DMS 273 treated with DMSO at 0.1 percent for 48 hours (cell line): Measurements from ENCODE around the gene JHY.

Experiments used
- DNase-seq: peaks from one replicate; lab custom pipeline; 2025; lab: John Stamatoyannopoulos, UW

The JHY gene

DNA sequence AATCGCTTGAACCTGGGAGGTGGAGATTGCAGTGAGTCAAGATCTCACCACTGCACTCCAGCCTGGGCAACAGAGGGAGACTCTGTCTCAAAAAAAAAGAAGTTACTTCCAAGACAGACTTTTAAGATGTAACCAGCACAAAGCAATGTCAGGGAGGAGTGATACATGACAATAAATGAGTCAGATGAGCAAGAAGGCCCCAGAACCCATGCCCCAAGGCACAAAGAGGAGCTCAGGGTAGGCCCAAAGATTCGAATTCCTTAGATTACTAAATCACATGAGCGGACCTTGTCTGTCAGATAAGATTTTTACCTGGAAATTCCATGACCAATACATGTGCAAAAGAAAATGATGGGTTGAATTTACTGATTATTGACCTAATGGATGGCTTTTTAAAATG is 10.5 kb upstream of the JHY start:
- no peak for DNase-seq

DNA sequence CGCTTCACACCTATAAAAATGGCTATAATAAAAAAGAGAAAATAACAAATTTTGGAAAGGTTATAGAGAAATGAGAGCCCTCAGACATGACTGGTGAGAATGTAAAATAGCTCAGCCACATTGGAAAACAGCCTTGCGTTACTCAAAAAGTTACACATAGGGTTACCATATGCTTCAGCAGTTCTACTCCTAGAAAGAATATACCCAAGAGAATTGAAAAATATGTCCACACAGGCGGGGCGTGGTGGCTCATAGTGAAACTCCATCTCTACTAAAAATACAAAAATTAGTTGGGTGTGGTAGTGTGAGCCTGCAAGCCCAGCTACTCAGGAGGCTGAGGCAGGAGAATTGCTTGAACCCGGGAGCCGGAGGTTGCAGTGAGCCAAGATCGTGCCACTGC is 7.6 kb upstream of the JHY start:
- DNase-seq, result no peak

DNA sequence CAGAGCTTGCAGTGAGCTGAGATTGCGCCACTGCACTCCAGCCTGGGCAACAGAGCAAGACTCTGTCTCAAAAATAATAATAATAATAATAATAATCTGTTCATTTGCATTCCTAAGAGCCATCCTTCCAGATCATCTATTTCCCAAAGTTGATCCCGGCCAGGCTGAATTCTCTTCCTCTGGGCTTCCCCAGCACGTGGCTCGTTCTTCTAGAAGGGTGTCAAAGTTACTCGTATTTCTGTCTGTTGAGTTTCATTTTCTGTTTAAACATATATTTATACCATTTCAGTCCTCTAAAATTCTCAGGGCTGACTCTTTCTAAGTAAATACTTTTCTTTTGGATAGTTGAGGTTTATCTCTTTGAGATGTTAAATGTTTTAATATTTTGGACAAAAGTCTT is 4.8 kb upstream of the JHY start:
- no peak for DNase-seq

DNA sequence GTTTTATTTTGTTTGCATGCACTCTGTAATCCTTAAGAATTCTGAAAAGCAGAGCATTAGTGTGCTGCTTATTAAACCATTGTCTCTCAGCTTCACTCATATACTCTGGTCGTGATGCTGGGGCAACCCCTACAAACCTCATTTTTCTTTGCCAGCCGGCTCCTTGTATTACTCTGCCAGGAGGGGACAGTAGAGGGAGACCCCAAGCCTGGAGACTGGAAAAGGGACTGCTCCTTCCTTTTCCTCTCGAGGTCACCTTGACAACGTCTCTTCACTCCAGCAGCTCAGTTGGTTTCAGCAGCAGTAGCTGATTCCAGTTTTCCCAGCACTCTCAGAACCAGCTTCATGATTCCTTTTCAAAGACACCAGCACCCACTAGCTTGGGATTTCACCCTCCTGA is 2.8 kb upstream of the JHY start:
- no peak for DNase-seq

DNA sequence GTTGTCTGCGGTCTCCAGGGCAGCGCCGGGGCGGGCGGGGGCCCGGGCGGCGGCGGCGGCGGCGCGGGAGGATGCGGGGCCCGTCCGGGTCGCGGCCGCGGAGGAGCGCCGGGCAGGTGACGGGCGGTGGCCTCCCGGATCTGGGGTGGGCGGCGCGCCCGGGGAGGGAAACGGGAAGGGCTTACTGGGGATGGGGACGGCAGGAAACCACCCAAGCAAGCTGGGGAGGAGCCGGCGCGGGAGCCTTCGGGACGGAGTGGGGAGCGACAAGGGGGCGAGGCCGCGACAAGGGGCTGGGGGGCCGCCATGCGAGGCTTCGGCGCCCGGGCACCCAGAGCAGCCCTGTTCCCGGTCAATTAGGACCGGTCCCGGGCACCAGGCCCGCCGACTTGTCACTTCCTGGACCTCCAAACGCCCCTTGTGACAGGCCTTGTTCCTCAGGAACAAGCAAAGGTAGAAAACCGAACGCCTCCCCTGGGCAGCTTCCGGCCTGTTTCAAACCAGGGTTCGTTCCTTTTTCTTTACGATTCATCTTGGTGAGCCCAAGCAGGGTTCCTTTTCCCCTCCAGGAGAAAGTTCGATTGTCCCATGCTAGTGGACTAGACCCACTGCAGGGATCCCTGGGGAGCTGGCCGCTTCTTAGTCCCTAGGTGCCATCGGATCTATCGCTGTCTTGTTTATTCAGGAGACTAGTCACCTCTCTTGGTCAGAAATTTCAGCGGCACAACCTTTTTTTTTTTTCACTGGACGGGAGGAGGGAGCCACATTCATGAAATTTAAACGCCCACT is 492 bp downstream of the JHY start:
- DNase-seq, result no peak

DNA sequence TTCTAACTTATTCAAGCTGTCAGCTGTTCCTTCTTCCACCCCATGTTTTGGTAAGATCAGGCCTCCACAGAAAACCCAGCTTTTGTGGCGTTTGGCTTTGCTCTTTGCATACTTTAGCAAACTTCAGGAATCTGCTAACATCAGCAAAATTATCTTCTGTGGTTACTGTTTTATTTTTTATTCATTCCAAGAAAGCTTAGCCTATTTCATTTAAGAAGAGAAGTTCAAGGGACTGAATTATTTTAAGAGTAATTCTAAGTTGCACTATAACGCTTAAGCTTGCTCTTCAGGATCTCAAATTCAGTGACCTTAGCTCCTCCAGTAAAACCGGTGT is 1.1 kb downstream of the JHY start:
- no peak for DNase-seq

DNA sequence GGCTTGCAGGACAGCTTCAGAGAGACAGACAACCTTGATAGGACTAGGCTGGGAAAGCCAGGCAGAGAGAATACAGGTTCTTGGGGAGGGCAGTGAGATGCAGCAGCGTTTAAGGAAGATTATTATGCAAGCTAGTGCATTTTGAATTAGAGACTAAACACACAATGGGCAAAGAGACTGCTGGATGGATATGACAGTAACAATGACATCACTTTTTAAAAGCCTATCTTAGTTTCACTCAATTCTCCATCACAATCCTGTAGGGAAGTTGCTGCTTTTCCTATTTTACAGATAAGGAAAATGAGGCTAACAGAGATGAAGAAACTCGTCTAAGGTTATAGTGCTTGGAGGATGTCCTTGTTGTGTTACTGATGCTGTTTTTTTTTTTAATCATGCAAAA is 5.6 kb downstream of the JHY start:
- DNase-seq, result no peak

DNA sequence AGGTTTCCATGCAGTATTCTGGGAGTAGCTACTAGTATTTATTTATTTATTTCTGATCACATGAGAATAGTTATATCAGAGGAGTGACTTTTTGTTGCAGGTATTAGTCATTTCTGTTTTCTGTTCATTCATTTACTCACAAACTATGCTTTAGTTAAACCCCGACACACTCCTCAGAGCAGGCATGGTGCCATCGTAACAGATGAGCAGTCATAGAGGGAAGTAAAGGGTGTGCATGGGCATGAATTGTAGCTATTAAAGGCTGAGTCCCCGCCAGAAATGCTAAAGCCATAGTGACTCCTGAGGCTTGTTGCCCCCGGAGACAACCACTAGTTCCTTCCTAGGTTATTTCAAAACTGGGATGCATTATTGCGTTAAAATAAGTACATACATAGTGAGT is 10.6 kb downstream of the JHY start:
- no peak for DNase-seq

DNA sequence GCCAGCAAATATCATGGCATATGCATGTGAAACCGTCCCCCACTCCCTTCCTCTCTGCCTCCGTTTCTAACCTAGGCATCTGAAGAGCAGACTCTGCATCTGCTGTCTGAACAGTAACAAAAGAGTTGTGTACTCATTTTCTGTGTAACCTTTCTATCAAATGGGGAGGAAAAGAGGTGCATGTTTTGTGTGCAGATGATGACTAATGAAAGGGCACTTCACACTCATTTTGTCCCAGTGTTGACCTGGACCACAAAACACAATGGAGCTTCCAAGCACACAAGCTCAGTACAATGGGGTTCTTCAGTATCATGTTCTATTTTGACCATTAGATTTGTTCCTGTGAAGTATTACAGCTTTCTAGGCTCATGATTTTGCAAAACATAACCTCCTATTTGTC is 13.0 kb downstream of the JHY start:
- DNase-seq, result no peak

DNA sequence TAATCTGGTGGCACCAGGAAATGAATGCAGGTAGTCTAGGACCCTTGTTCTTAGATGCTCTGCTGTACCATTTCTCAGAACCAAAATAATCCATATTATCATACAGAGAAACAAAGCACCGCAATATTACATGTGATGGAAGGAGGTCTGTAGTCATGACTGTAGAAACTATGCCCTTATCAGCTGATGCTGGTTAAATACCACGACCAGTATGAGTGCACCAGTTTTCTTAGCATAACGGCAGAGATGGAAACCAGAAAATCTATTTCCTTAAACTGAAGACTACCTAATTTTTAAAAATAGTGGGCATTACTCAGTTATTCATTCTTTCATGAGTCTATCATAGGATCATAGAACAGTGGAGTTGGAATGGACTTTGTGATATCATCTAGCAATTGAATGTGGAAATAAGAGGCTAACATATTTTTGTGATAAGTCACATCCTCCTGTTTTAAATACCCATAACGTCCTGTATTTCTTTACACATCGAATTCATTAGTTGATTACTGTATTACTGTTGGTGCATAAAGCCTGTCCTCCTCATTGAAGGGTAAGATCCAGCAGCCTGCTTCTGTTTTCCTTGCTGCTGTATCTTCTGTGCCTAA is 15.1 kb downstream of the JHY start:
- no peak for DNase-seq

DNA sequence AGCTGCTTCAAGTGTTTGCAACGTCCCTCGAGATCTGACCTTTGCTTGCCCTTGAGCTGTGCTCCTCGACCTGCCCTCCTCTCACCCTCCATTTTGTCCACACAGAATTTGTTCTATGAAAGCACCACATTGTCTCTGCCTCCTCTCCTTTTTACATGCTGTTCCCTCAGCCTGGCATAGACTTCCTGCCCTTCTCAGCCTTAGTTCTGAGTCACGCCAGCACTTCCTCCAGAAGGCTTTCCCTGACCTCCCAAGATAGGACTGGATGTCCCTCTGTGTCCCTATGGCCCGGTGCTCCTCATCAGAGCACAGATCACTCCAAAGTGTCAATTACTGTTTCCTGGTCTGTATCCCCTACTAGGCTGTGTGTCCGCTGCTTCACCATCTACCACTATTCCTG is 16.2 kb downstream of the JHY start:
- DNase-seq, result no peak

DNA sequence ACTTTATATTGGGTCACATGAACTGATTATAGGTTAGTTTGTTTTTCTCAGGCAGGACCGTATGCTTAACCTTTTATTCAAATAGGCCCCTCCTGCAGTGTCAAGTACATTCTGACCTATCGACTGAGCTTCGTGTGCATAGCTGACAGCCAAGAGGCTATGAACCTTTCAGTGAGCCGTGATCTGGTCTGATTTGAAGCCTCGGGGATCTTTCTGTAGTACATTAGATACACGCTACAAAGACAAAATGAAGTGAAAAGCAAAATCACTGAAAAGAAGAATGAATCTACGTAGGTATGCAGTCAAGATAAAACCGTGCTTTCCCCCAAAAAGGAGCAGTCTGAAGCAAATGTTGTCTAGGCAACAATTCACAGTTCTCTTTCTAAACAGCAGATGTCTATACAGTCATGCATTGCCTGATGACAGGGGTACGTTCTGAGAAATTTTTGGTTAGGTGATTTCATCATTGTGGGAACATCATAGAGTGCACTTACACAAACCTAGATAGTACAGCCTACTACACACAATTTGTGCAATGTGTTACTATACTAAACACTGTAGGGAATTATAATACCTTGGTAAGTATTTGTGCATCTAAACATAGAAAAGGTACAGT is 18.1 kb downstream of the JHY start:
- no peak for DNase-seq

DNA sequence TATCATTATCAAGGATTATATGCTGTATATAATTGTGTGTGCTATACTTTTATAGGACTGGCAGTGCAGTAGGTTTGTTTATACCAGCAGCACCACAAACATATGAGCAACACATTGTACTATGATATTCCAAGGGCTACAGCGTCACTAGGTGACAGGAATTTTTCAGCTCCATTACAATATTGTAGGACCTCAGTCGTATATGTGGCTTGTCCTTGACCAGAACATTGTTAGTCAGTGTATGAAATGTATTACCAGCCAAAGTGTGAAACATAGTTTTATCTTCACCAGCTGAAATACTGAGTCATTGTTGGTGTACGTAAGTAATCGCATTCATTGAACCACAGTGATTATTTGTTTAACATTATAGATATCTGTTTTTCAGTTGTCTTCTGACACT is 20.4 kb downstream of the JHY start:
- DNase-seq, result no peak

DNA sequence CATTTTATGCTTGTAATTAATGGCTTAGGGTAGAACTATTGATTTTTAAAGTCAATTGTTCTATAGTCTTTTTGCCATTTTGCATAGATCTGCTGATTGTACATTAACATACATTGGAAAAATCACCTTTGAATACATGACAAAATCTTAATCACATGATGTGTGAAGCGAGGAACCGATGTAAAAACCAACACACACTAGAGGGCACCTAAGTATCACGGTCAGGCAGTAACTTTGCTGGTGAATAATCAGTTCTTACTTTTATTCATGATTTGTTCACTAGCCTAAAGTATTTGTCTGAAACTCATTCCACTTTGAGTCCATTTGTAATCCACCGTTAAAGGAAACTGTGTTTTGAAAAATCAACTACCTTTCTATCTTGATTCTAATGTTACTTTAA is 28.2 kb downstream of the JHY start:
- no peak for DNase-seq

DNA sequence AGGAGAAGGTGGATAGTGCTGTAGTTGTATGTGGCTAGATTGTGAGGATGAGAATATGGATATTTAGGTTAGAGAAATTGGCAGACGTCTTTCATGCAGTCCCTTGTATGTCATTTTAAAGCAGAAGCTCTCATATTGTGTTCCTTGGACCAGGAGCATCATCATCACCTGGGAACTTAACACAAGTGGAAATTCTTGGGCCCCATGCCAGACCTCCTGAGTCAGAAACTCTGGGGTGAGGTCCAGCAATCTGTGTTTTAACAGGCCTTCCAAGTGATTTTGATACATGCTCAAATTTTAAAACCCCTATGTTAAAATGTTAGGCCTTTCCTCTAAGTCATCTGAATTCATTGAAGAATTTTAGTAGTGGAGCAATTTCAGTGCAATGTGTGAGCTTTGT is 34.8 kb downstream of the JHY start:
- no peak for DNase-seq

DNA sequence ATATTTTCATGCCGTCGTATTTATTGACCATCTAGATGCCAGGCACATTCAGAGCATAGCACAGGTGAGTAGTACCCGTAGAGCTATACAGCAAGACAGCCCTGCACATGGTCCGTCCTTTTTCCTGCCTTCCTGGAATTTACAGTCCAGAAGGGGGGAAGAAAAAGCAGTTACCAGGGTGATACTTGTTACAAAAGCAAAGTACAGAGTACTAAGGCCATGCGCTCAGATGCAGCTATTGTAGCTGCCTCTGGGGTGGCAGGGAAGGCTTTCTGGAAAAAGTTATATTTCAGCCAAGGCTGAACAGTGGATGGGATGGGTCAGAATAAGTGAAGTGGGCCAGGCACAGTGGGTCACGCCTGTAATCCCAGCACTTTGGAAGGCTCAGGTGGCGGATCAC is 36.2 kb downstream of the JHY start:
- no peak for DNase-seq

DNA sequence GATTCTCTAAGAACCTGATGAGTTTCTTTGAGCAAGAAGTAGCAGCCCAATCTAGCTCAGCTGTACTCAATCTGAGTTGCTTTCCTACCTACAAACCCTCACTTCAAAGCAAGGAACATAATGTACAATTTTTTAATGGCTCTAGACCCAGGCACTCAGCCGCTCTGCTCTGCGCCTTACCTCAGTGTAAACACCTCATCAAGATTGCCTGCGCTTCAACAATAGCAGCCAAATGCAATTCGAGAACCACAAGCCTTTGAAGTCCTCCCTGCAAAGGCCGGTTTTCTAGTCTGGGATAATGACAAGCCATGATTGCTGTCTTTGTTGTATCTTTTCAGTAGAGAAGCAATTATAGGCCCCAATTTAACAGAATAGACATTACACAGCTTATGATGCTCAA is 38.0 kb downstream of the JHY start:
- no peak for DNase-seq

DNA sequence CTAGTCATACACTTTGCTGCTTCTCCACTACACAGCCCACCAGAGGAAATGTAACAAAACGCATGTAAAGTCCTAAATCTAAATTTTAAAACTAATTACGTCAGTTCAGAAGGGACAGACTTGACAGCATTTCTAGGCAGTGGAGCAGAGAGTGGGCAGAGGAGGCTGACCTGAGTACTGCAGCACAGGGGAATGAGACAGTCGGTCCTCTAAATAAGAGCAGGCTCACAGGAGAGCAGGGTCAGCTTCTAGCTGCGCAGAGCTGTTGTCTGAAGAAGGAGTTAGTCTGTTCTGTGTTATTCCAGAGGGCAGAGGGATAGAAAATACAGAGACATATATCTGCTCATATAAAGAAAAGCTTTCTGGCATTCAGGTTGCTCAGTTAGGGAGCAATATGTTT is 40.3 kb downstream of the JHY start:
- no peak for DNase-seq

DNA sequence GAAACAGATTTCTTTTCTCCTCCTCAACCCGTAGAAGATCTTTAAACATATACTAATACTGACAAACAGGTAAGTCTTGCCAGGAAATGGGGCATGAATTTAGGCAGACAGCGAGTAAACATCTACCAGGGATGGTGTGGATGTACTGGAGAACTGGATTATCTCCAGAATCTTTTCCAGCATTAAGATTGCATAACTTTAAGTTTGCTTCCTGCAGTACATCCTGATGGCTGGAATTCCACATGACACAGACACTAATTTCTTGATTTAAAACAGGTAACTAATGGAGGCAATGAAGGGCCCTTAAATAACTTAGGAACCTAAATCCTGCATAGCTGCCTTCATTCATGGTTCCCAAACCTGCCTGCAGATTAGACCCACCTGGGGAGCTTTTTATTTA is 40.7 kb downstream of the JHY start:
- no peak for DNase-seq

DNA sequence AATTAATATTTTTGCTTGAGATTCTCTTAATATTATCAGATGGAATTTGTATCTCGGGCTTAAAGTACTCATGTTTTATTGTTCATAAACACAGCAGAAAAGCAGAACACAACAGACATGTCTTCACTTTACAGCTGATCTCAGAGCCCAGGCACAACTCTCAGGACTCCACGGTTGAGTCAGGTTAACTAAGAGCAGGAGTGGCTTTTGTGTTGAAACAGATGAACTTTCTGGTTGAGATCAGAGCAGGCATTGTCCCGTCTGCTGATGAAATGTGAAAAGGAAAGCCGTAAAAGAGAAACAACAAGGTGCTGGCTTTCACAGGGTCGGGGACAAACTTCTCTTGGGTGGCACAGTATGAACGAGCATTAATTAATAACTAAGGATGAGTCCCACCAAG is 49.0 kb downstream of the JHY start:
- DNase-seq, result no peak

DNA sequence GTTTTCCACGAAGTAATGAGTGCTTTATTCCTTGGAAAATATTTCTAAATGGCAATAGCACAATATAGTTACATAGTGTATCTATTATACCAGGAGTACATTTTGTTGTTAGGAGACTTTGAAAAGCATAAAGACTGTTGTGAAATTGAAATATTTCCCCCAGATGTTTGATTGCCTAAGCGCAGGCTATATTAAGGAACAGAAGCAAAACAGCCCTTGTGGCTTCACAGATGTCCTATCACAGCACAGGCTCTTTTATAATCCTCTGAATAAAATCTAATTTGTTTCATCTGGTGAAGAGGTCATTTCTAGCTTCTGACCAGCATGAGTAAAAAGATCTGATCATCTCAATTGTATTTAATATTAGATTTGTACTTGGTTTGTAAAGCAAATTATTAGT is 50.9 kb downstream of the JHY start:
- no peak for DNase-seq

DNA sequence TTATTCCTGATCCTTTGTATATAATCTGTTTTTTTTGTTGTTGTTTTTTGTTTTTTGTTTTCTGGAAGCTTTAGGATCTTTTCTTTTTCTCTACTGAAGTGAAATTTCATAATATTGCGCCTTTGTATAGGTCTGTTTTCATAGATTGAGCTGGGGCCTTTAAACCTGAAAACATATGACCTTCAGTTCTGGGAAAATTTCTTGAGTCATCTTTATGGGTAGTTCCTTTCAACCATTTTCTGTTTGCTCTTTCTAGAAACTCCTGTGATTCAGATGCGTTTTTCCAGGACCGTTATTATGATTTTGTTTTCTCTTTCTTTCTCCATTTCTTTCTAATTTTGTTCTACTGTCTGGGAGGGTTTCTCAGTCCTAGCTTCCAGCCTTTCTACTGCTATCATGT is 55.4 kb downstream of the JHY start:
- no peak for DNase-seq

DNA sequence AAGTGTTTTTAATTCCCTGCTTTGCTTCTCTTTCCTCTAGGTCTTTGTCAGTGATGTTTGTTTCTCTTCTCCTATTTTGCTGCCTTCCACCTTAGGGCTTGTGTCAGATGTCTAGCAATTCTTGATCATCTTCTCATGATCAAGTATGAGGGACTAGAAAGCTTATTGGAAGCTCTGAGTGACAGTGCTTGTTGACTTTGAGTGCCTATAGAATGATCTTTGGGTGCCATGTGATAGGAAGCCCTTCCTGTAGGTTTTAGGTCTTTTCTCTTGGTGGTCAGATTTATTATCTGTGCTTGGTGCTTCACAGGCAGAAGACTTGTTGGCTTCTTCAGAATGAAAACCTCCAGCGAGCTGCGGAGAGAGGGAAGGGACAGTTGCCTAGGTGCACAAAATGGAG is 56.0 kb downstream of the JHY start:
- DNase-seq, result no peak

DNA sequence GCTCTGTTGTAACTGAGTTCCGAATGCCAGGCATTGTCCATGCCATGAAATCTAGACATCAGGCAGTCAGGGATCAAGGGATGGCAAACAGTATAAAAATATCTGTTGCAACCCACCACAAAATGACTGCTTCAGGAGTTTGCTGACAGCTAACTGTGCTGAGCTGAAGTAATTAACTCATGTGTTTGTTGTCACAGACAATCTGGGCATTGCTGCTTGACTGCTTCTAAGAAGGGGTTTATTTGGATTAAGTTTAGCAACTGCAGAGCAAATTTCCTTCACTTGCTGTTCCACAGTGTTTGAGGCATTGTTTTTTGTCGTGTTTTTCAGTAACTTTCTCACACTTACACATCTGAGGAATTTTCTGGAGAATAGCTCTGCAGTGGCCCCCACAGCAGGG is 68.7 kb downstream of the JHY start:
- DNase-seq, result no peak
